HG03520 (cell line): ENCODE measurements around the gene ZNF8.
"Not testable (repeated sequence)": the region's sequence is repeated elsewhere in the genome, so short reads cannot be mapped to it uniquely, and the experiment has no call there.

ENCODE experiments used
- ATAC-seq: cut with Tn5 transposase; IDR thresholded peaks from one replicate; pipeline ENCODE4 v1.9.1; 2021; ENCODE audit warnings: mild to moderate bottlenecking, moderate library complexity; ENCODE audit not compliant: unreplicated experiment

Gene ZNF8

DNA sequence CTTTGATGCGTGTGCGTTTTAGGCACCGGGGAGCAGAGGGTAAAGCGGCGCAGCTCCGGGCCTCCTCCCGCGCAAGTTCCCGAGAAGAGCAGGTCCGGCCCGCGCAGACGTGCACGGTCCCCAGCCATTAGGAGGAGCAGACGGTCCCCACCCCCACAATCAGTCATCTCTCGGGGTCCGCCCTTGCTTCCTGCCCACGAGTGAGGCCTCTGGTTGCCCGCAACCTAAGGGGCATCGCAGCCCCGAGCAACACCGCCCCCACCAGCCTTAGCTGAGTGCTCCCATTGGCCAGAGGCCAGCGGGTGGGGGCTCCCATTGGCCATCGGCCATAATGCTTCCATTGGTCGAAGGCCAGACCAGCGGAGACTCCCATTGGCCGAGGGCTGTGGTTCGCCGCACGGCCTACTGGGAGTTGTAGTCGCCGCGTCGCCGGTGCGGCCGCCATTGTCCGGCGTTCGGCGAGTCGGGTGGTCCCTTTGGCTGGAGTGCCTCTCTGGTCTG is at the start of gene ZNF8:
Gene ZNF8, plus strand, starts transcription at position 415 of the 501 bp plus-strand sequence. CDS start 127 bp downstream, outside the sequence.
- peak; percentile 96 for ATAC-seq

DNA sequence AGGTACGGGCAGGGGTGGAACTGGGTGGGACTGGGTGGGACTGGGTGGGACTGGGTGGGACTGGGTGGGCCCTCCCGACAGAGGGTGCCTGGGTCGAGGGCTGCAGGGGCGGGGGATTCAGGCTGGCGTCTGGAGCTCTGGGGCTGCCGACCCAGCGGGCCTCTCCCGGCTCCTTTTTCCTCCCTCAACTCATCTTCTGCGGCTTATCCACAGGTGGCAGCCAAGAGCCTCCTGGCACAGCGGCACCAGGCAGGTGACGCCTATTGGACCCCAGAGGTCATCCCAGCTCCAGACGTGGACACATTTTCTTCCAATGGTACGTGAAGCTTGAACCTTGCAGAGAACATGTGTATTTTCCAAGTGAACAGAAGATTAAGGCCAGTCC is 49.5 kb upstream of the ZNF8 start:
- no peak for ATAC-seq

DNA sequence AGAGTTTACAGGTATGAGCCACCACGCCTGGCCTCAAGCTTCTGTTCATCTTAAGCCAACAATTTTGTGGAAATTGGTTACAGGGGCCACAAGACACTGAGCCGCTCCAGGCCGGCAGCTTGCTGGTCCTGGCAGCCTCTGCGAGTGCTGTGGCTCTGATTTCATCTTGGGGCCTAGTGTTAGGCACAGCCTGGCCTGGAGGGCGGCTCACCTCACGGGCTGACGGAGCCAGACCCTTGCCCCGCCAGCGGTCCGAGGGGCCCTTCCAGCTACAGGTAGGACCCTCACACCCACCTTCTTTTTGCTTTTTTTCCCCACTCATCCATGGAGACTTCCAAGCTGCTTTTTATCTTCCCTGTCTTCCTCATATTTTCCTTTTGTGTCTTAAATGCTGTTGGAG is 41.4 kb upstream of the ZNF8 start:
- no peak for ATAC-seq

DNA sequence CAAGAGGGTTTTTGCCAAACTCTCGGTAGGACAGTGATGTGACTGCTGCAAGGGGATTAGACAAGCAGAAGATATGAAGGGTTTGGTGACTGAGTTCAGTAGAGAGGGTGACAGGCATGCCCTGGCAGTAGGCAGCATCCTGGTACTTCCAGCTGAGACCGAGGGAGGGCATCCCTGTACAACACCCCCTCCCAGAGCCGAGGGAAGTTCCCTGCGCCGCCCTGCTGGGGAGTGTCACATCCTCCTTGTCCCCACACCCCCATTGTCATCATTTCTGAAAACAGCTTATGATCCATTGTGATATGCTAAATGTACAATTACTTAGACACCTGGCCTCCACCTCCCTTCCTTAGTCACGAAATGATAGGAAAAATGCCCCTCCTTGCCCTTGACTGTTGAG is 35.4 kb upstream of the ZNF8 start:
- no peak for ATAC-seq

DNA sequence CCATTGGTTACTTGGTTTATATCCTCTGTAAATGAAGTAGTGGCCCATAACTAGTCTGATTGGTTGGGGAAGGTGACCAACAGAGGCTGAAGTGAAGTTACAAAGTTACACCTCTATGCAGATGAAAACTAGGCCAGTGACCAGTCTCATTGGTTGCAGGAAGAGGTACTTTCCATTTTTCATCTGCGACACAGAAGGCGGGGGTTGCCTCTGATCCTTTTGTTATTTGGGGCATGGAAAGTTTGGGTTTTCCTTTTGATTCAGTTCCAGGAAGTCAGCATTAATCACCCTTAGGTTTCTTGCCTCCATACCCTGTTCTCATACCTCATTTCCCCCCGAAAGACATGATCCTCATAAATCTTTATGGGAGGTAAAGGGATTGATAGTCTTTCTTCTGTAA is 29.9 kb upstream of the ZNF8 start:
- no peak for ATAC-seq

DNA sequence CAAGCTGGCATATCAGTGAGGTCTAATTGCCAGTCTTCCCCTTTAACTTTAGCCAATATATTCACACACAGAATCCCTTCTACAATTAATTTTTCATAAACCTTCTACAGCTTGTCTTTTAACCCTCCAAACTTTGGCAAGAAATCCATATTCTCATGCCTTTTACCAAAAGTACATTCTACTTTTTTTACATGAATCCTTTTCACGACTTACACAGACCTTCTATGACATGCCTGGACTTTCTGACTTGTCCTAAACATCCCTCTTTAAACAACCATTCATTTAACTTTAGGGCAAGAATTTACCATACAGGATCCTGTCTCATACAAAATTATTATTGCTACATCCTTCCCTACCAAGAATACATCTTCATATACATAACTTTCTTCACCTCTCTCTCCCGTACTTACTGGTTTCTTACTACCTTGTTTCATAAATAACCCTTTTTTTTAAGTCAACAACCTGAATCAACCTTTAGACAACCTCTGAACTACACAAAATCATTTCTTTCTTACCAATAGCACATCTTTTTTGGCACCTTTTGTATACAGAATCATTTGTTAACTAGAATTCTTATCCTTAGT is 26.6 kb upstream of the ZNF8 start:
- no peak for ATAC-seq

DNA sequence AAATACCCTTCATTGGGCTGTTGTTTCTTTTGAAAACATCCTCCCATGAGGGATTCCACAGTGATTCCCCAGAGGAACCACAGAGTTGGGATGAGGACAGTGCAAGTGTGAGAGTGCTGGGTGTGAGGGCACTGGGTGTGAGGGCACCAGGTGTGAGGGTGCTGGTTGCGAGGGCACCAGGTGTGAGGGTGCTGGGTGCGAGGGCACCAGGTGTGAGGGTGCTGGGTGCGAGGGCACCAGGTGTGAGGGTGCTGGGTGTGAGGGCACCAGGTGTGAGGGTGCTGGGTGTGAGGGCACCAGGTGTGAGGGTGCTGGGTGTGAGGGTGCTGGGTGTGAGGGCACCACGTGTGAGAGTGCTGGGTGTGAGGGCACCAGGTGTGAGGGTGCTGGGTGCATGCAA is 20.5 kb upstream of the ZNF8 start:
- ATAC-seq: not testable (repeated sequence)

DNA sequence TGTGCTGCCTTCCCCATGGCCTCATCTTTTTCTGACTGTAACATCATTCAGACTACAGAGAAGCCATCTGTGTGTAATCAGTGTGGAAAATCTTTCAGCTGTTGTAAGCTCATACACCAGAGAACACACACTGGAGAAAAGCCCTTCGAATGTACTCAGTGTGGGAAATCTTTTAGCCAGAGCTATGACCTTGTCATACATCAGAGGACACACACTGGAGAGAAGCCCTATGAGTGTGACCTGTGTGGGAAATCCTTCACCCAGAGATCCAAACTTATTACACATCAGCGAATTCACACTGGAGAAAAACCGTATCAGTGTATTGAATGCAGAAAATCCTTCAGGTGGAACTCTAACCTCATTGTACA is 17.2 kb upstream of the ZNF8 start:
- ATAC-seq: no peak

DNA sequence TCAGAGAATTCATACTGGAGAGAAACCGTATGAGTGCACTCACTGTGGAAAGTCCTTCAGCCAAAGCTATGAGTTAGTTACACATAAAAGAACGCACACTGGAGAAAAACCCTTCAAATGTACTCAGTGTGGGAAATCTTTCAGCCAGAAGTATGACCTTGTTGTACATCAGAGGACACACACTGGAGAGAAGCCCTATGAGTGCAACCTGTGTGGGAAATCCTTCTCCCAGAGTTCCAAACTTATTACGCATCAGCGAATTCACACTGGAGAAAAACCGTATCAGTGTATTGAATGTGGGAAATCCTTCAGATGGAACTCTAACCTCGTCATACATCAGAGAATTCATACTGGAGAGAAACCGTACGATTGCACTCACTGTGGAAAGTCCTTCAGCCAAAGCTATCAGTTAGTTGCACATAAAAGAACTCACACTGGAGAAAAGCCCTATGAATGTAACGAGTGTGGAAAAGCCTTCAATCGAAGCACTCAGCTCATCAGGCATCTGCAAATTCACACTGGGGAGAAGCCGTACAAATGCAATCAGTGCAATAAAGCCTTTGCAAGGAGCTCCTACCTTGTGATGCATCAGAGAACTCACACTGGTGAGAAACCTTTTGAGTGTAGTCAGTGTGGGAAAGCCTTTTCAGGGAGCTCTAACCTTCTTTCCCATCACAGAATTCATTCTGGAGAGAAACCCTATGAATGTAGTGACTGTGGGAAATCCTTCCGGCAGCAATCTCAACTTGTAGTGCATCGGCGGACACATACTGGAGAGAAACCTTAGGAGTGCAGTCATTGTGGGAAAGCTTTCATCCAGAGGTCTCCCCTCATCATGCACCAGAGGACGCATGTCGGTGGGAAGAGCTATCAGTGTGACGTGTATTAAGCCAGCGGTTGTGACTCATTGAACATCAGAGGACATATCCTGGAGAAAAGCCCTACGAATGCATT is 16.5 kb upstream of the ZNF8 start:
- no peak for ATAC-seq

DNA sequence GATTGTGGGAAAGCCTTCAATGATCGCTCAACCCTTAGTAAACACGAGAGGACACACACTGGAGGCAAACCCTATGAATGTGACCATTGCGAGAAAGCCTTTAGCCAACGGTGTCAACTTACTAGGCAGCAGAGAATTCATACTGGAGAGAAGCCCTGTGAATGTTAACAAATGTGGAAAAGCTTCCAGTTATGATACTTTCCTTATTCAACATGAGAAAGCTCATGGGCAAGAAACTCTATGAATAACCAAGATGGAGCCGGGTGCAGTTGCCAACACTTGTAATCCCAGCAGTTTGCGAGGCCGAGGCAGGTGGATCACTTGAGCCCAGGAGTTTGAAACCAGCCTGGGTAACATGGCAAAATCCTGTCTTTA is 15.8 kb upstream of the ZNF8 start:
- ATAC-seq: no peak

DNA sequence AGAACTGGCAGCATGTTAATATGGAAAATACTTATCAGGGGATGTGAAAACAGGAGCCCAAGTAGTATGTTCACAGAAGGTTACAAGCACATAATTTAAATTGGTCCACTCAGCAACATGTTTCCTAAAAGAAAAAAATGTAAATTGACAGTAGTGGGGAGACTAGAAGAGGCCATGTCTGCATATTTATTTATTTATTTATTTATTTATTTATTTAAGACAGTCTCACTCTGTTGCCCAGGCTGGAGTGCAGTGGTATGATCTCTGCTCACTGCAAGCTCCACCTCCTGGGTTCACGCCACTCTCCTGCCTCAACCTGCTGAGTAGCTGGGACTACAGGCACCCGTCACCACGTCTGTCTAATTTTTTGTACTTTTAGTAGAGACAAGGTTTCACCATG is 13.7 kb upstream of the ZNF8 start:
- no peak for ATAC-seq

DNA sequence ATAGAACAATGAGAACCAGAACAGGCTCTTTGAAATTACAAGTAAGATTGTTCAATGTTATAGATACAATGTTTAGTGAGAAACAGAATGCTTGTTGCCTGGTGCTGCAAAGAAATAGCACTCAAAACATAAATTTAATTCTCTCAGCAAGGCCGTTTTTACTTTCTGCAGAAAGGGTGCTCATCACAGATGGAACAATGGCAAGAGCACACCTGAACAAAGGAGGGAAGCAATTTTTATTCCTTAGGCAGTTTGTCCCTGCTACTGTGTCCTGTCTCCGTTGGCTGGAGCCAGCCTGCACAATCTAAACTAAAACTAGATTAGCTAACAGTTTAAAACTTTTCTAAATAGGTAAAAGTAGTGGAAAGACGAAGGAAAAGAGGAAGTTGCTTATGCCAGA is 10.4 kb upstream of the ZNF8 start:
- no peak for ATAC-seq

DNA sequence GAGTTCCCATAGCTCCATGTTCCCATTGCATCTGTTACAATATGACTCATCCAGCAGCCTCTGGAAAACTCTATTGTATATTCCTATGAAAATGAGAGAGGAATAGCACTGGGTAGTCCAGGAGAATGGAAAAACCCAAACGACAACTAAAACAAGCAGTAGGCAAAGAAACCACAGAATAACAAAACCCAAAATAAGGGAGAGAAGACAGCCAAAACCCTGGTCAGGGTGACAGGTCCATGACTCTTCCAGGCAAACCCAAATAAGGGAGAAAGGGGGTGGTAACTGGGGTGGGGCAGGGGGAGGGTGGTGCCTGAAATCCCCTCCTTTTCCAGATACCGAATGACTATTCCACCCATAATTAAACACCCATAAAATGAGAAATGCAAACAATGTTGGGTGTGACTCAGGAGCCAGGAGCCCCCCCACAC is 4.0 kb upstream of the ZNF8 start:
- no peak for ATAC-seq

DNA sequence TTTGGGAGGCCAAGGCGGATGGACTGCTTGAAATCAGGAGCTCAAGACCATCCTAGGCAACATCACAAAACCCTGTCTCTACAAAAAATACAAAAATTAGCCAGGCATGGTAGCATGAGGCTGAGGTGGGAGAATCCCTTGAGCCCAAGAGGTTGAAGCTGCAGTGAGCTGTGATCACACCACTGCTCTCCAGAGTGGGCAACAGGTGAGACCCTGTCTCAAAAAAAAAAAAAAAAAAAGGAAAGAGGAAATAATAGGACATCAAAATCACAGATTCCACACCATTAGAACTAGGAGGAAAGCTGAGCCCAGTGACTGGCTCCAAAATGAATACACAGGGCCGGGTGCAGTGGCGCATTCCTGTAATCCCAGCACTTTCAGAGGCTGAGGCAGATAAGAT is 3.2 kb upstream of the ZNF8 start:
- ATAC-seq: no peak

DNA sequence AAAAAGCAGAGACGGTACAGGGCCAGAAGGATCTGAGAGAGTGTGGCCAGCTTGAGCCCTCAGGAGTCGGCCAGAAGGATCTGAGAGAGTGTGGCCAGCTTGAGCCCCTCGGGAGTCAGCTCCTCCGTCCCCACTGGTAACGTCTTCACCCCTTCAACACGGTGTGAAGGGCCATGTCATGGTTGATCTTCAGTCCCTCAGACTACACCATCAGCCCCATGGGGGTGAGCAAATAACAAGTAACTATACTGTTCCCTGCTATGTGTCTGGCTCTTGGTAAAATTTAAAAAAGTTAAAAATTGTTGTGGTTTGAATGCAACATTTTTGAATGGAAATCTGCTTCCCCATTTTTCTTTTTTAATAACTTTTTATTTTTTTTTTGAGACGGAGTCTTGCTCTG is 1.6 kb upstream of the ZNF8 start:
- no peak for ATAC-seq

DNA sequence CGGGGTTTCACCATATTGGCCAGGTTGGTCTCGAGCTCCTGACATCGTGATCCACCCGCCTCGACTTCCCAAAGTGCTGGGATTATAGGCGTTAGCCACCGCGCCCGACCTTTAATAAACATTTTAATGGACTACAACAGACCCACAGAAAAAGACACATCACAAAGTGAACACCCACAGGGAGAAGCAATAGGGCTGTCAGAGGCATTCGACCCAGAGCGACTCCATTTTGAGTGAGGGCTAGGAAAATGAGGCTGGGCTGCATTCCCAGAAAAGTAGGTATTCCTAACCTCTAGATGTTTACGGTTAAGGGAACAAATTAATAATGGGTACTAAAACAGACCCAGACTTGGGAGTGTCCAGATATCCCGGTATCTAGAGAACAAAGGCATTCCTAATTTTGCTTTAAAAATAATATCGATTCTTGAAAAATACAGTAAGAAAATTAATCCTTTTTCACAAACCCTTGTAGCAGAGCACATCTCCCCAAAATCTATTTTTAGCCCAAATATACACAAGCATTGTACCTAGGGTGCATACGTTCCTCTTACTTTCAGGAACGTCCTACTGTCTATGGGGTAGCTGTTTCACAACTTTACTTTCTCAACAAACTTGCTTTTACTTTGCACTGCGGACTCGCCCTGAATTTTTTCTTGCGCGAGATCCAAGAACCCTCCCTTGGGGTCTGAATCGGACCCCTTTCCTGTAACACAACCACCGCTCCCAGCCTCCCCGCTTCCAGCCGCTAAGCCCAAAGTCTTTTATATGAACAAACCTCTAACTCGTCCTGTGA is 811 bp upstream of the ZNF8 start:
- no peak for ATAC-seq

DNA sequence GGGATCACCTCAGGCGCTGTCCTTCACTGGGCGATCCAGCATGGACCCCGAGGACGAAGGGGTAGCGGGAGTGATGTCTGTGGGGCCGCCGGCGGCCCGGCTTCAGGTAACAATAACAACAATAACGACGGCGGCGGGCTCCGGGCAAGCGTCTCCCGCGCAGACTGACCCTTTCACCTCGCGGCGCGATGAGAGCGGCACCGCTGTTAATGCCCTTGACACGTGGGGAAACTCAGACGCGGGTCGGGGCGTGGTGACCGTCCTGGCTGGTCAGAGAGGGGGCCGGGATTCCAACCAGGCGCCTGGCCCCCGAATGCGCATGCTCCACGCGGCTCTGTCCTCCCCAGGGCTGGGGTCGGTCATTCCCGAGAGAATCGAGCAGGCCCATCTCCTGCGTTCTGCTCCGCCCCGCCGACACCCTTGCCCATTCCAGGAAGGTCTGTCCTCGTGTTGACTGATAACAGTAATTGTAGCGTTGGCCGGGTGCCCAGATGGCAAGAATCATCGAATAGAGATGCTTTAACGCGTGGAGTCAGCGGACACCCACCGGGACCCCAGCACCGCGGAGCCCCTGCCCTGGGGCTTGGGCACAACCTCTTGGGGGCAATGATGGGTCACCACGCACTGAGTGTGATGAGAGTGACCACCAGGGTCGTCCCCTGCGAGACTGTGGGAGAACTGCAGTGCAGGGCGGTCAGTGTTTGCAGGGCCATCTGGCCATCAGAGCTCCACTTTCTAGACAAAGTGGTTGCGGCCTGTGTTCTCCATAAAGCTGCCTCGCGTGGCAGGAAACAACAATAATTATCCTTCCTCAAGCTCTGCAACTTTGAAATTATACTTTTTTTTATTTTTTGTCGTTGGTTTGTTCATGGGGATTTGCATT is 528 bp downstream of the ZNF8 start:
- peak; percentile 12 for ATAC-seq

DNA sequence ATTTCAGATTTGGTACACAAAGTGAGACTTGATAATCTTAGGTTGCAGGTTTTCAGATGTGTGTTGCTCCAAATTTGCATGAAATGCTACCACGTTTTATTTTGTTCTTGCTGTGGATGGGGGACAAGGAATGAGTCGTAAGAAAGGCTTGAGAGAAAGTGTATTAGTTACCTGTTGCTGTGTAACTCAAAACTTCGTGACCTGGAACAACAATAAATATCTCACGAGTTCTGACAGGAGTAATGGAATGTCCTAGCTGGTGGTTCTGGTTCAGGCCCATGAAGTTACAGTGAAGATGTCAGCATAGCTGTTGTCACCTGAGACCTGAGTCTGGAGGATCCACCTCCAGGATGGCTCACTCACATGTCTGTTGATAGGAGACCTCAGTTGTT is 1.2 kb downstream of the ZNF8 start:
- ATAC-seq: no peak

DNA sequence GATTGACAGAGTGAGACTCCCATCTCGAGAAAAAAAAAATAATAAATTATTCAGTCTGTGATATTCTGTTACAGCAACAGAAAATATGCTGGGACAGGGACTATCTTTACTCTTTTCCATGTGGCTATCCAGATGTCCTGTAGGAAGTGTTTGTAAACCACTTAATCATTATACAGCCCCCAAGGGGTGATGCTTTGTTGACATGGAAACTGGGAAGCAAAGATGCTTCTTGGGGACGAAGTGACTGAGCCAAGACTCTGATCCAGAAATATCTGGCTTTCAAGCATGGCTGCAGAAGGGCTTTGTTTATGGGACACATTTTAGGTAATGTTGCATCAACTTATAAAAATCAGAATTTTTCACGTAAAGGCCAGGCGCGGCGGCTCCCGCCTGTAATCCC is 5.4 kb downstream of the ZNF8 start:
- no peak for ATAC-seq

DNA sequence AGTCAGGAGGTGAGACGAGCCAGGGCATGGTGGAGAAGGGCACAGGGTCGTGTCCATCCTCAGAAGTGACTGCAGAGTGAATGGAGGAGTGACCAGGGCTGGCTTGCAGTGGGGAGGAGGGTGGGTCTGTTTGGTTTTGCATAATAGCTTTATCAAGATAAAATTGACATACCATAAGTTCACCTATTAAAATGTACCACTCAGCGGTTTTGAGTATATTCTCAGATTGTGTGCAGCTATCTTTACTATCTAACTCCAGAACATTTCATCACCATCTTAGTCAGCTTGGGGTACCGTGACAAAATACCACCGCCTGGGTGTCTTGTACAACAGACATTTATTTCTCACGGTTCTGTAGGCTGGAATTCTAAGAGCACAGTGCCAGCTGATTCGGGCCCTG is 13.2 kb downstream of the ZNF8 start:
- ATAC-seq: no peak
